Measurements from ENCODE around the gene TMEM41A.

DNA sequence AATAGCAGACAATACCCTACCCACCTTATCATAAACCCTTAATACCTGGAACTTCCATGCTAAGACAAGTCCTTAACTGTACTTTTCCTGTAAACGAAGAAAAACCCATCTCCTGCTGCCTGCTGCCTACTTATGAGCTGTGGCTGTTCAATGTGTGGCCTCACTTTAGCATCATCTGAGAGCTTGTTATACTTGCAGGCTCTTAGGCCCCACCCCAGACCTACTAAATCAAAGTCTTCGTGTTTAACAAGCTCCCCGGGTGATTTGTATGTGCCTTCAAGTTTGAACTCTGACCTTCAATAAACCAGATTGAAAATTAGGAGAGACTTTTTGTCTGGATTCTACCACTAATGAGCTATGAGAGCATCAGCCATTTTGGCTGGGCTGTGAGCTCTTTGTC is 29.3 kb downstream of the TMEM41A start:
- TF ChIP-seq, protein P1, sequence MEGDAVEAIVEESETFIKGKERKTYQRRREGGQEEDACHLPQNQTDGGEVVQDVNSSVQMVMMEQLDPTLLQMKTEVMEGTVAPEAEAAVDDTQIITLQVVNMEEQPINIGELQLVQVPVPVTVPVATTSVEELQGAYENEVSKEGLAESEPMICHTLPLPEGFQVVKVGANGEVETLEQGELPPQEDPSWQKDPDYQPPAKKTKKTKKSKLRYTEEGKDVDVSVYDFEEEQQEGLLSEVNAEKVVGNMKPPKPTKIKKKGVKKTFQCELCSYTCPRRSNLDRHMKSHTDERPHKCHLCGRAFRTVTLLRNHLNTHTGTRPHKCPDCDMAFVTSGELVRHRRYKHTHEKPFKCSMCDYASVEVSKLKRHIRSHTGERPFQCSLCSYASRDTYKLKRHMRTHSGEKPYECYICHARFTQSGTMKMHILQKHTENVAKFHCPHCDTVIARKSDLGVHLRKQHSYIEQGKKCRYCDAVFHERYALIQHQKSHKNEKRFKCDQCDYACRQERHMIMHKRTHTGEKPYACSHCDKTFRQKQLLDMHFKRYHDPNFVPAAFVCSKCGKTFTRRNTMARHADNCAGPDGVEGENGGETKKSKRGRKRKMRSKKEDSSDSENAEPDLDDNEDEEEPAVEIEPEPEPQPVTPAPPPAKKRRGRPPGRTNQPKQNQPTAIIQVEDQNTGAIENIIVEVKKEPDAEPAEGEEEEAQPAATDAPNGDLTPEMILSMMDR (conservative IDR thresholded peaks at IDR 0.05), result no peak
- no peak for TF ChIP-seq ZFX (IDR thresholded peaks at IDR 0.05)
